ENCODE data around the gene TICRR. TPM values are rescaled to one million over a fixed set of nuclear protein-coding genes. Genes with fewer than 3 reads are reported as not detected.
A peak's percentile ranks its signal among the peaks of the same experiment; 100 is the strongest.

TICRR gene
- total RNA-seq, 6 donors from 2014 or later: 0.20 to 1.0 (median 0.58) TPM

- Histone ChIP-seq H3K27me3 (no peaks in the 10 kb centered on the region), H3K27ac (peak overlapping the region in 2 of 4 donors; percentile 14 to 42), H3K4me3 (no peak overlapping the region), H3K36me3 (no peaks in the 10 kb centered on the region), H3K9me3 (no peaks in the 10 kb centered on the region), H3K4me1 (peaks cover 0 to 23% (median 17%) of the 10 kb centered on the region in 4 donors)
- peak; percentile 72 to 90 for ATAC-seq (ENCODE audit: low FRiP score in 2 of 2)
- DNase-seq: peak in 1 of 2 donors; percentile 66
- TF ChIP-seq POLR2AphosphoS5 (IDR thresholded peaks at IDR 0.05) (no peak), CTCF (IDR thresholded peaks at IDR 0.05) (no peak), EP300 (IDR thresholded peaks at IDR 0.05) (no peak), POLR2A (IDR thresholded peaks at IDR 0.05) (no peak)
- 38 to 44% methylated on average over 11 of the region's 11 CpGs for WGBS, 2 donors
Measured at GRCh38 chr15:89662893-89663626, 87.8 kb downstream of the TICRR start.

GRCh38 chr15:89664441-89665350 lies 89.4 kb downstream of the TICRR start:
- H3K4me3 ChIP-seq: peak overlapping the region in 3 of 4 donors; percentile 49 to 54 (median 50)
- H3K27ac ChIP-seq: peak overlapping the region in 3 of 4 donors; percentile 75 to 82 (median 81)
- WGBS, 2 donors: 90 to 92% methylated on average over 13 of the region's 13 CpGs

GRCh38 chr15:89665449-89666181 lies 90.3 kb downstream of the TICRR start:
- ATAC-seq (ENCODE audit: low FRiP score in 2 of 2) (peak; percentile 2 to 87), DNase-seq (peak; percentile 46 to 93)
- 1 to 7% methylated on average over 17 to 24 of the region's 72 CpGs for WGBS, 2 donors
- Histone ChIP-seq H3K9me3 (no peaks in the 10 kb centered on the region), H3K27ac (peak overlapping the region; percentile 57 to 82 (median 78)), H3K4me1 (peaks cover 0 to 23% (median 17%) of the 10 kb centered on the region in 4 donors), H3K4me3 (peak overlapping the region in 3 of 4 donors; percentile 49 to 54 (median 50)), H3K27me3 (no peaks in the 10 kb centered on the region), H3K36me3 (no peaks in the 10 kb centered on the region)
- TF ChIP-seq CTCF (IDR thresholded peaks at IDR 0.05) (no peak), POLR2A (IDR thresholded peaks at IDR 0.05) (peak in 1 of 4 donors; percentile 21)

More at GRCh38 chr15:89664441-89665350, 89.4 kb downstream of the TICRR start:
- H3K4me1 ChIP-seq: peaks cover 0 to 23% (median 17%) of the 10 kb centered on the region in 4 donors
- DNase-seq (no peak), ATAC-seq (ENCODE audit: low FRiP score in 2 of 2) (no peak)
- TF ChIP-seq POLR2A (IDR thresholded peaks at IDR 0.05) (no peak), EP300 (IDR thresholded peaks at IDR 0.05) (no peak), POLR2AphosphoS5 (IDR thresholded peaks at IDR 0.05) (no peak), CTCF (IDR thresholded peaks at IDR 0.05) (no peak)
- no peaks in the 10 kb centered on the region for H3K9me3 ChIP-seq
- no peaks in the 10 kb centered on the region for H3K36me3 ChIP-seq
- H3K27me3 ChIP-seq: no peaks in the 10 kb centered on the region

- ATAC-seq (ENCODE audit: low FRiP score in 2 of 2): peak in 1 of 2 donors; percentile 28
- 94 to 100% methylated on average over 2 to 7 of the region's 8 CpGs for WGBS, 2 donors
- peak overlapping the region in 3 of 4 donors; percentile 49 to 54 (median 50) for H3K4me3 ChIP-seq
Measured at GRCh38 chr15:89666184-89666857, 91.1 kb downstream of the TICRR start.

More at GRCh38 chr15:89666184-89666857, 91.1 kb downstream of the TICRR start:
- TF ChIP-seq POLR2AphosphoS5 (IDR thresholded peaks at IDR 0.05) (no peak), POLR2A (IDR thresholded peaks at IDR 0.05) (no peak), EP300 (IDR thresholded peaks at IDR 0.05) (no peak), CTCF (IDR thresholded peaks at IDR 0.05) (no peak)
- peak in 1 of 2 donors; percentile 42 for DNase-seq
- Histone ChIP-seq H3K27me3 (no peaks in the 10 kb centered on the region), H3K27ac (peak overlapping the region; percentile 57 to 82 (median 78)), H3K36me3 (no peaks in the 10 kb centered on the region), H3K9me3 (no peaks in the 10 kb centered on the region), H3K4me1 (peaks cover 0 to 23% (median 17%) of the 10 kb centered on the region in 4 donors)

All from upper lobe of left lung (tissue), 6 donors.